Activated CD8-positive, alpha-beta memory T cell treated with anti-CD3 and anti-CD28 coated beads for 36 hours (primary cell): Measurements from ENCODE around the gene NXPH2. TPM values are rescaled to one million over a fixed set of nuclear protein-coding genes. Genes with fewer than 3 reads are reported as not detected.

ENCODE experiments used
- CTCF ChIA-PET: fragments of 350-600 bp; sonication (Branson Sonifier 250); formaldehyde crosslinking; loops from one replicate; lab custom pipeline; 2021; ENCODE audit warnings: antibody characterized with exemption; lab: Charles Lee
- POLR2A ChIA-PET: fragments of 350-600 bp; sonication (Branson Sonifier 250); formaldehyde crosslinking; loops from one replicate; lab custom pipeline; 2021; ENCODE audit warnings: antibody characterized with exemption; lab: Charles Lee
- total RNA-seq, 2 experiments: library from RNA; stranded (reverse); gene quantifications; one replicate each; pipeline ENCODE4 v1.2.3, GENCODE V29; 2021

The NXPH2 gene
- total RNA-seq, 2 experiments from 2014 or later: not detected

- ChIA-PET CTCF (no interaction called here), POLR2A (no interaction called here)
Measured at GRCh38 chr2:138713504-138713903, 66.7 kb downstream of the NXPH2 start.

DNA sequence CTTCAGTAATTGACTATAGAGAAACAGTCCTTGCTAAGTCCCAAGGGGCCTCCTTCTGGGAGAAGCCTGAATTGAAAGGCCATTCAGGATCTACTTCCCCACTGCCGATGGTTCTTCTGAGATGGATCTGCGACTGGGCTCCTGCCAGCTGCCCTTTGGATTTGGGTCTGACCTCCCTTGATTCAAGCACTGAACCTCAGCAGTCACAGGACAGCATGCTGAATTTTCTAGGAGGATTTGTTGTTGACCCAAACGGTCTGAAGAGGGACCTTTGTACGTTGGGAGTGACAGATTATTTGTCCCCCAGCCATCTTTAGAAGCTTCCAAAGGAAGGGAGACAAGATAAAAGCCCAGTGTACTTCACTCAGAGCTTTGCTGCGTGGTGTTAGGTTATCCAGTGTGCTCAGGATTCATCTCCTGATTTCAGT lies 67.1 kb downstream of the NXPH2 start:
- ChIA-PET POLR2A (no interaction called here), CTCF (no interaction called here)

GRCh38 chr2:138712212-138712979 lies 67.8 kb downstream of the NXPH2 start:
- CTCF ChIA-PET: no interaction called here
- POLR2A ChIA-PET: no interaction called here

- POLR2A ChIA-PET: no interaction called here
Measured at GRCh38 chr2:138711812-138712211, 68.4 kb downstream of the NXPH2 start.

DNA sequence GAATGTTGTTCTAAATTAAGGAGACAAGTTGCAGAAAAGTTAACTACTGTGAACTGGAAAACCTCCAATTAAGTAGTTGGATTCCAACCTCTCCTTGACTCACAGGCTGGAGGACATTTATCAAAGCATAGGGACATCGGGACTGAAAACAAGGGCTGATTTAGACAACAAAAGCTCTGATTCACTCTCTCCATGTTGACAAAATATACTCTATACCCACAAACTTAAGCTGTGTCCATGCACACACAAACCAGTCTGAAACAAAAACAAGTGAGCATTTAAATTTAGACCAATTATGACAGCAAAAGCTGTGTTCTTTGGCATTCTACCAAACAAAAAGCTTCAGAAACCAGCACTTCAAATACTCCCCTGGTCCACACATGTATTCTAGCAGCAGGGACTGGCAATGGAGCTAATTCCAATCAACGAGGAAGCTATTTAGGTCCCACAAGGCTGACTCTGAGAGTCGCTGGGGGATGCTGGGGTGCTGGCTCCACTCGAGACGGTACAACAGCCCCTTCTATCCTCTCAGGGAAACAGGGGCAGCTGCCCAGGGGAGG lies 71.4 kb downstream of the NXPH2 start:
- ChIA-PET POLR2A (no interaction called here), CTCF (no interaction called here)

More at GRCh38 chr2:138711812-138712211, 68.4 kb downstream of the NXPH2 start:
- CTCF ChIA-PET: no interaction called here

- ChIA-PET POLR2A (no interaction called here), CTCF (no interaction called here)
Measured at GRCh38 chr2:138707392-138708074, 72.7 kb downstream of the NXPH2 start.

DNA sequence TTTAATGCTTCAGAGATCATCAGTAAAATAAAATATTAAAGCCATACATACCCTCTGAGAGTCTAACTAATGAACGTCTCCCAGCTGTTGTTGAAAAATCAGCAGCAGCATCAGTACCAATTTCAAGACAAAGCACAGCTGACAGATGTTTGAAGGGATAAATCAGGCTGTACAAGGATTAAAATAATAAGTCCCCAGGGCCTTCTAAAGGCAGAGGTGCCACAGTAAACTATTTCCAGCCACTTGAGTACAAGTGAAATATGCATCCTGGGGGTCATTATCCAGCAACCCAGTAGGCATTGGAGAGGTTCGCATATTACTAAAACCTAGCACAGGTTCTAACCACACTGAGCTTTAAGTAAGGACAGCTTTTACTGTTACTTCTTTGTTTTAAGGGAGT lies 76.9 kb downstream of the NXPH2 start:
- ChIA-PET POLR2A (no interaction called here), CTCF (no interaction called here)

DNA sequence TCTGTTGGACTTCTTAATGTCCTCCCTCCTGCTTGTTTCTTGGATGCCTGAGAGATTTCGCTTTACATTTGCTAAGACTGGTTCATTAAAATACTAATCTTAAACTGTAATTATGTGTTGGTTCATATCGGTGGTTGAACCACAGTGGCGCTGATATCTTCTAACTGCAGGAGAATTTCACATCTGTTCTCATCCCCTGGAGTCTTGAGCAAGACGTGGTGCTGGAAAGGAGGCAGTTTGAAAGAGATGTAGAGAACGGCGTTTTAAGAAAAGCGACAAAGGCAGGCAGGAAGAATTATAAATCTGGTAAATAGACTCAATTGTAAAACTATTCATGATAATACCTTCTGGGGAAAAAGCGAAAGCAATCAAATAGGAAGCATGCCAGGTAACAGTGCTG lies 79.5 kb downstream of the NXPH2 start:
- CTCF ChIA-PET: no interaction called here

DNA sequence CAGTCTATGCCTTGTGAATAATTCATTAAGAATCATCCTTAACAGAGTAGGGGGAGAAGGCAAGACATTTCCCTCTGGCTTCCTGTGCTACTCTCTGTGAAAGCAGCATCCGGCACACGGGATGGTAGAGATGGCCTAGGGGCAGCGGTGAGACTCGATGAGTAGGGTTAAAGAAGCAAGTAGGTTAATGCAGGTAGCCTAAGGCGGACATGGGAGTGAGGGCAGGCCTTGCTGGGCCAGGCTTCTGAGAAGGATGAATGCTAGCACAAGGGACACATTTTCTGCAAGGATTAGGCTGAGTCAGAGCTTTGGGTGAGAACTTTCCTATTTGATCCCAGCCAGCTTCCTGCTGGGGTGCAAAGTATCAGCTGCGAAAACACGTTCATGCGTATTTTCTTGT lies 80.8 kb downstream of the NXPH2 start:
- ChIA-PET CTCF (no interaction called here), POLR2A (no interaction called here)

More for the DNA sequence above, 79.5 kb downstream of the NXPH2 start:
- POLR2A ChIA-PET: no interaction called here

- CTCF ChIA-PET: no interaction called here
- POLR2A ChIA-PET: no interaction called here
Measured at GRCh38 chr2:138698428-138698827, 81.8 kb downstream of the NXPH2 start.

- POLR2A ChIA-PET: no interaction called here
- CTCF ChIA-PET: no interaction called here
Measured at GRCh38 chr2:138691667-138692066, 88.5 kb downstream of the NXPH2 start.

GRCh38 chr2:138689705-138690104 lies 90.5 kb downstream of the NXPH2 start:
- POLR2A ChIA-PET: no interaction called here
- CTCF ChIA-PET: no interaction called here

DNA sequence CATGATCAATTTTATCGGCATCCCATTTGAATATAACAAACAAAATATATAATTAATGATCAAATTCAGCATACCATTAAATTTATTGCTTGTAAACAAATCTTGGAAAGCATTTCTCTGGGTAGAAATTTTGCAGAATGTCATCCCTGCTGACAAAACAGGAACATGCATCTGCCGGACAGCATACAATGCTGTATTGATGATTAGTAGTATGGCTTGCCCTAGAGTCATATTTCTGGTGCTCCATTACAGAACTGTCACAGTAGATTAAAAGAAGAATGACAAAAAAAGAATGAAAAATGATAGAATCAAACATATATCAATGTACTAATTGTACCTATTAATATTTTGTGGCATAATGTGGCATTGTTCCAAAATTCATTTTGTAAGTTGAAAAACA lies 98.0 kb downstream of the NXPH2 start:
- POLR2A ChIA-PET: no interaction called here
- CTCF ChIA-PET: no interaction called here

GRCh38 chr2:138677221-138677620 lies 103.0 kb downstream of the NXPH2 start:
- POLR2A ChIA-PET: no interaction called here
- CTCF ChIA-PET: no interaction called here

GRCh38 chr2:138676619-138677021 lies 103.6 kb downstream of the NXPH2 start:
- CTCF ChIA-PET: no interaction called here
- POLR2A ChIA-PET: no interaction called here

- ChIA-PET POLR2A (no interaction called here), CTCF (no interaction called here)
Measured at GRCh38 chr2:138671566-138671965, 108.6 kb downstream of the NXPH2 start.

GRCh38 chr2:138670734-138671133 lies 109.5 kb downstream of the NXPH2 start:
- POLR2A ChIA-PET: no interaction called here

GRCh38 chr2:138665937-138666336 lies 114.3 kb downstream of the NXPH2 start:
- CTCF ChIA-PET: no interaction called here
- POLR2A ChIA-PET: no interaction called here

More at GRCh38 chr2:138670734-138671133, 109.5 kb downstream of the NXPH2 start:
- CTCF ChIA-PET: no interaction called here

- CTCF ChIA-PET: no interaction called here
- POLR2A ChIA-PET: no interaction called here
Measured at GRCh38 chr2:138658187-138658894, 121.8 kb downstream of the NXPH2 start.

GRCh38 chr2:138654146-138654545 lies 126.0 kb downstream of the NXPH2 start:
- ChIA-PET CTCF (no interaction called here), POLR2A (no interaction called here)
